Panc1 (cell line): ENCODE measurements around the gene AIFM3. TPM values are rescaled to one million over a fixed set of nuclear protein-coding genes. Genes with fewer than 3 reads are reported as not detected.

Experiments
- ATAC-seq: fragments of 200-7000 bp; cut with Tn5 transposase; 2 replicates; pipeline ENCODE4 v1.9.1; 2020; ENCODE audit warnings: mild to moderate bottlenecking, moderate library complexity
- BruUV-seq: library from RNA; stranded (reverse); fragments of 400-500 nt; replicated peaks from 2 replicates; lab custom pipeline; 2021; lab: Mats Ljungman, UMichigan
- CTCF ChIA-PET: fragments of 300-600 bp; sonication (Branson Sonifier 250); formaldehyde crosslinking; loops from one replicate; lab custom pipeline; 2022; ENCODE audit warnings: antibody characterized with exemption; lab: Charles Lee
- POLR2A ChIA-PET: fragments of 300-600 bp; sonication (Branson Sonifier 250); formaldehyde crosslinking; loops from one replicate; lab custom pipeline; 2022; ENCODE audit warnings: antibody characterized with exemption; lab: Charles Lee
- DNase-seq: peaks from one replicate; pipeline ENCODE4 v3.0.0-alpha.2; 2010; ENCODE audit warnings: low read depth, low spot score
- H3K27ac ChIP-seq: 2 replicates; pipeline ENCODE4 v1.5.1; 2011; ENCODE audit warnings: mild to moderate bottlenecking, low read length, inconsistent platforms
- H3K27me3 ChIP-seq: fragments of 200-500 bp; sonication (Bioruptor generic); 2 replicates; pipeline ENCODE4 v1.6.0; 2014; ENCODE audit warnings: low read length, inconsistent platforms; ENCODE audit not compliant: control insufficient read depth, insufficient read depth
- H3K36me3 ChIP-seq: fragments of 200-500 bp; sonication (Bioruptor generic); 2 replicates; pipeline ENCODE4 v1.5.1; 2014; ENCODE audit warnings: inconsistent platforms, mild to moderate bottlenecking, low read length, moderate library complexity; ENCODE audit not compliant: control insufficient read depth, insufficient read depth
- H3K4me1 ChIP-seq: 2 replicates; pipeline ENCODE4 v1.5.1; 2011; ENCODE audit warnings: inconsistent platforms, mild to moderate bottlenecking, low read length, moderate library complexity; ENCODE audit not compliant: control insufficient read depth, insufficient read depth
- H3K4me3 ChIP-seq, 2 experiments: 2 replicates each; pipeline ENCODE4 v1.5.1; 2011 to 2012; ENCODE audit warnings: low read depth in 2 of 2, low read length in 2 of 2, mild to moderate bottlenecking in 2 of 2, inconsistent platforms in 1 of 2, moderate library complexity in 1 of 2
- H3K9me3 ChIP-seq: fragments of 200-500 bp; sonication (Bioruptor generic); 2 replicates; pipeline ENCODE4 v1.5.1; 2014; ENCODE audit warnings: low read depth, mild to moderate bottlenecking, inconsistent platforms, low read length, moderate library complexity; ENCODE audit not compliant: control insufficient read depth, insufficient read depth
- POLR2AphosphoS5 ChIP-seq: IDR thresholded peaks from 2 replicates; pipeline ENCODE4 v1.6.1; 2012; ENCODE audit warnings: mild to moderate bottlenecking, low read depth, low read length, moderate library complexity
- SIN3A ChIP-seq: IDR thresholded peaks from 2 replicates; pipeline ENCODE4 v1.6.1; 2012; ENCODE audit warnings: low read depth, mild to moderate bottlenecking, low read length, moderate library complexity, borderline replicate concordance; ENCODE audit not compliant: insufficient read depth
- TCF7L2 ChIP-seq: IDR thresholded peaks from 2 replicates; pipeline ENCODE4 v1.6.1; 2011; ENCODE audit warnings: mild to moderate bottlenecking, low read depth, low read length, inconsistent platforms
- in situ Hi-C: cut with HindIII; loops from 2 replicates; pipeline ENCODE4 v1.10.0; 2016; ENCODE audit warnings: low sequenced_read_pairs, low pct_unique_long_range_greater_than_20kb
- intact Hi-C: fragments of 100-400 bp; cut with micrococcal nuclease; formaldehyde crosslinking; loops from one replicate; pipeline ENCODE4 v1.10.0; 2022; ENCODE audit not compliant: unreplicated experiment
- total RNA-seq: library from RNA; stranded (reverse); gene quantifications from one replicate; pipeline ENCODE4 v1.2.1, GENCODE V29; 2021; ENCODE audit not compliant: unreplicated experiment
- TF ChIP-seq, protein P1 (sequence below), 2 experiments: IDR thresholded peaks; 2 replicates each; pipeline ENCODE4 v1.6.1; 2011 to 2012; ENCODE audit warnings: low read depth in 2 of 2, control low read depth in 1 of 2, low read length in 1 of 2, mild to moderate bottlenecking in 1 of 2, moderate library complexity in 1 of 2; ENCODE audit not compliant: insufficient read depth in 1 of 2
- TF ChIP-seq, protein P2 (sequence below): fragments of 450-650 bp; IDR thresholded peaks from 2 replicates; pipeline ENCODE4 v1.5.1; 2017; ENCODE audit warnings: mild to moderate bottlenecking

The AIFM3 gene
- total RNA-seq, 1 experiment from 2014 or later, result 2.7 TPM

DNA sequence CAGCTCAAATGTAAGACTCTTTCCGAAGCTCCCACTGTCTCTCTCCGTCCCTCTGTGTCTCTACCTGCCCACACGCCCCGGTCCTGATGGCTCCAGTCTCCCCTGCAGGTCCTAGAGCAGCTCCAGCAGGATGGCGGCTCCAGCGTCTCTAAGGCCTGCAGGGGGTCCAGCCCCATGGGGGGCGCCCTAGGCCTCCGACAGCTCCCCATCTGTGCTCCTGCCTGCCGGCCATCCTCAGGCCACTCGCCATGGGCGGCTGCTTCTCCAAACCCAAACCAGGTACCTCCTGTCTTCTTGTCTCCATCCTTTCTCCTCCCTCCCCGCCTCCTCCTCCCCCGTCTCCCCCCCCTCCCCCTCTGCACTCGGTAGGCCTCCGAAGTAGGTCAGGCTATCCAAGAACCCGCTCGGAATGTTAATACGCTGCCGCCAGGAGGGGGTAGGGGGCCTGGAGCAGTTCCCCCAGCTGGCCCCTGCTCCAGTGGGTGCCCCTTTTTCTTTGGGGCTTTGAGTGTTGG, 699 bp downstream of the AIFM3 start:
- no peak for ATAC-seq
- intact Hi-C loops, result no loop called here
- Histone ChIP-seq H3K9me3 (no peaks in the 10 kb centered on the region), H3K36me3 (no peaks in the 10 kb centered on the region), H3K27me3 (no peaks in the 10 kb centered on the region), H3K27ac (no peak overlapping the region), H3K4me3 (no peak overlapping the region), H3K4me1 (peaks cover 3% of the 10 kb centered on the region; the same call in 1 of the 2 replicates)
- CTCF ChIA-PET, result no interaction called here
- TF ChIP-seq TCF7L2 (no peak), SIN3A (no peak), POLR2AphosphoS5 (no peak)
- TF ChIP-seq, protein P1, sequence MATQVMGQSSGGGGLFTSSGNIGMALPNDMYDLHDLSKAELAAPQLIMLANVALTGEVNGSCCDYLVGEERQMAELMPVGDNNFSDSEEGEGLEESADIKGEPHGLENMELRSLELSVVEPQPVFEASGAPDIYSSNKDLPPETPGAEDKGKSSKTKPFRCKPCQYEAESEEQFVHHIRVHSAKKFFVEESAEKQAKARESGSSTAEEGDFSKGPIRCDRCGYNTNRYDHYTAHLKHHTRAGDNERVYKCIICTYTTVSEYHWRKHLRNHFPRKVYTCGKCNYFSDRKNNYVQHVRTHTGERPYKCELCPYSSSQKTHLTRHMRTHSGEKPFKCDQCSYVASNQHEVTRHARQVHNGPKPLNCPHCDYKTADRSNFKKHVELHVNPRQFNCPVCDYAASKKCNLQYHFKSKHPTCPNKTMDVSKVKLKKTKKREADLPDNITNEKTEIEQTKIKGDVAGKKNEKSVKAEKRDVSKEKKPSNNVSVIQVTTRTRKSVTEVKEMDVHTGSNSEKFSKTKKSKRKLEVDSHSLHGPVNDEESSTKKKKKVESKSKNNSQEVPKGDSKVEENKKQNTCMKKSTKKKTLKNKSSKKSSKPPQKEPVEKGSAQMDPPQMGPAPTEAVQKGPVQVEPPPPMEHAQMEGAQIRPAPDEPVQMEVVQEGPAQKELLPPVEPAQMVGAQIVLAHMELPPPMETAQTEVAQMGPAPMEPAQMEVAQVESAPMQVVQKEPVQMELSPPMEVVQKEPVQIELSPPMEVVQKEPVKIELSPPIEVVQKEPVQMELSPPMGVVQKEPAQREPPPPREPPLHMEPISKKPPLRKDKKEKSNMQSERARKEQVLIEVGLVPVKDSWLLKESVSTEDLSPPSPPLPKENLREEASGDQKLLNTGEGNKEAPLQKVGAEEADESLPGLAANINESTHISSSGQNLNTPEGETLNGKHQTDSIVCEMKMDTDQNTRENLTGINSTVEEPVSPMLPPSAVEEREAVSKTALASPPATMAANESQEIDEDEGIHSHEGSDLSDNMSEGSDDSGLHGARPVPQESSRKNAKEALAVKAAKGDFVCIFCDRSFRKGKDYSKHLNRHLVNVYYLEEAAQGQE (IDR thresholded peaks at IDR 0.05; ENCODE audit: insufficient read depth in 1 of 2, low read depth in 2 of 2, low read length in 1 of 2), result no peak
- TF ChIP-seq, protein P2, sequence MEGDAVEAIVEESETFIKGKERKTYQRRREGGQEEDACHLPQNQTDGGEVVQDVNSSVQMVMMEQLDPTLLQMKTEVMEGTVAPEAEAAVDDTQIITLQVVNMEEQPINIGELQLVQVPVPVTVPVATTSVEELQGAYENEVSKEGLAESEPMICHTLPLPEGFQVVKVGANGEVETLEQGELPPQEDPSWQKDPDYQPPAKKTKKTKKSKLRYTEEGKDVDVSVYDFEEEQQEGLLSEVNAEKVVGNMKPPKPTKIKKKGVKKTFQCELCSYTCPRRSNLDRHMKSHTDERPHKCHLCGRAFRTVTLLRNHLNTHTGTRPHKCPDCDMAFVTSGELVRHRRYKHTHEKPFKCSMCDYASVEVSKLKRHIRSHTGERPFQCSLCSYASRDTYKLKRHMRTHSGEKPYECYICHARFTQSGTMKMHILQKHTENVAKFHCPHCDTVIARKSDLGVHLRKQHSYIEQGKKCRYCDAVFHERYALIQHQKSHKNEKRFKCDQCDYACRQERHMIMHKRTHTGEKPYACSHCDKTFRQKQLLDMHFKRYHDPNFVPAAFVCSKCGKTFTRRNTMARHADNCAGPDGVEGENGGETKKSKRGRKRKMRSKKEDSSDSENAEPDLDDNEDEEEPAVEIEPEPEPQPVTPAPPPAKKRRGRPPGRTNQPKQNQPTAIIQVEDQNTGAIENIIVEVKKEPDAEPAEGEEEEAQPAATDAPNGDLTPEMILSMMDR, result no peak
- in situ Hi-C loops, result no loop called here
- POLR2A ChIA-PET, result no interaction called here
- no TSS peak for BruUV-seq
- DNase-seq, result no peak

DNA sequence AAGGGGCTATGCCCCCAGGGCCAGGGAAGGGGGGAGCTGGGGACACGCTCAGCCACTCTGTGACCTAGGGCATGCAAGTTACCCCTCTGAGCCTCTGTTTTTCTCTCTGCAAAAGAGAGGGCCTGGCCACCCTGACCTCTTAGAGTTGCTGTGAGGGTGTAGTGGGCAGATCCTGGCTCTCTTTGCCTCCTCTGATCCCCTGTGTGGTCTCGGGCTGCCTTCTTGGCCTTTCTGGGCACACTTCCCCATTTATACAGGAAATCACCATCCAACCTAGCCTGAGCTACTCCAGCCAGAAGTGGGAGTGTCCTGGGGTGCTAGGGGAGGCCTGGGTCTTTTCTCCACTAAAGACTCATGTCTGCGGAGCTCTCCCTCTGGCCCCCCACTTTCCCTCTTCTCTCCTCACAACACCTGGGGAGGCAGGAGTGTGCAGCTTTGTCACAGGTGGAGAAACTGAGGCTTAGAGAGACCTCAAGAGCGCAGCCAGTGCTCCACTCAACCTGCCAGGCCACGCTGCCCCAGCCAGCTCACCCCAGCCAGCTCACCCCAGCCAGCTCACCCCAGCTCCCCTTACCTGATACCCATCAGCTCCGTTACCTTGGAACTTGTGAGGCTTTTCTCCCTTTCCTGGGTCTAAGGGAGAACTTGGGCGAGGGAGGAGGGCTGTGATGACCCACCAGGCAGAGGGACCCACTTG, 1.4 kb downstream of the AIFM3 start:
- H3K36me3 ChIP-seq, result no peaks in the 10 kb centered on the region
- ChIA-PET CTCF (interaction anchor here (0.8 kb wide), 1 partner anchor 83 kb away, joined by 4 read pairs; no protein-coding TSS in a partner anchor), POLR2A (no interaction called here)
- DNase-seq (no peak), ATAC-seq (no peak)
- H3K9me3 ChIP-seq, result no peaks in the 10 kb centered on the region
- intact Hi-C loops (no loop called here), in situ Hi-C loops (no loop called here)
- BruUV-seq, result no TSS peak
- H3K4me1 ChIP-seq, result peaks cover 3% of the 10 kb centered on the region; the same call in 1 of the 2 replicates
- no peak for TF ChIP-seq TCF7L2
- TF ChIP-seq, protein P1 (IDR thresholded peaks at IDR 0.05; ENCODE audit: insufficient read depth in 1 of 2, low read depth in 2 of 2, low read length in 1 of 2), result no peak
- no peak for TF ChIP-seq POLR2AphosphoS5
- TF ChIP-seq SIN3A, result no peak
- TF ChIP-seq, protein P2, result no peak
- H3K27me3 ChIP-seq, result no peaks in the 10 kb centered on the region
- no peak overlapping the region for H3K4me3 ChIP-seq
- H3K27ac ChIP-seq, result no peak overlapping the region
